ENCODE data around the gene GAST. TPM values are rescaled to one million over a fixed set of nuclear protein-coding genes. Genes with fewer than 3 reads are reported as not detected.

Gene GAST
- total and polyA plus RNA-seq, 2 of the 4 experiments (the other 2 are of a cell fraction): not detected

DNA sequence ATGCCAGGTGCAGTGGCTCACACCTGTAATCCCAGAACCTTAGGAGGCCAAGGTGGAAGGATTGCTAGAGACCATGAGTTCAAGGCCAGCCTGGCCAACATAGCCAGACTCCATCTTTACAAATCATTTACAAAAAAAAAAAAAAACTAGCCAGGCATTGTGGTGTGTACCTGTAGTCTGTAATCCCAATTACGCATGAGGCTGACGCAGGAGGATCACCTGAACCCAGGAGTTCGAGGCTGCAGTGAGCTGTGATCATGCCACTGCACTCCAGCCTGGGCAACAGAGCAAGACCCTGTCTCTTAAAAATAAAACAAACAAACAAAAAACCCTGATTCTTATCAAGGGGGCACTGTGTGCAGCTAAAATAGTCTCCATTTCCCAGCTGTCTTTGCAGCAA is 39.2 kb downstream of the GAST start:
- Histone ChIP-seq H2BK5ac (ENCODE audit: low read depth, low read length, poor library complexity, severe bottlenecking) (no peak overlapping the region), H3K27ac (ENCODE audit: insufficient read depth, low read length) (no peak overlapping the region), H3K9me1 (ENCODE audit: insufficient read depth, low read length) (no peaks in the 10 kb centered on the region), H2AK5ac (ENCODE audit: low read depth, low read length) (no peak overlapping the region), H3K4ac (ENCODE audit: low read depth, low read length) (no peak overlapping the region), H3K23ac (ENCODE audit: low read depth, low read length) (no peak overlapping the region), H3K4me1 (ENCODE audit: control insufficient read depth, insufficient read depth, low read length) (no peaks in the 10 kb centered on the region), H3K14ac (replicated peaks; ENCODE audit: low read depth, low read length) (no peak overlapping the region), H4K91ac (ENCODE audit: insufficient read depth, low read depth, low read length) (no peak overlapping the region), H3K9me3 (ENCODE audit: control insufficient read depth, insufficient read depth, low read length) (no peaks in the 10 kb centered on the region), H4K20me1 (ENCODE audit: insufficient read depth, low read length) (no peaks in the 10 kb centered on the region), H3K56ac (ENCODE audit: extremely low read depth, insufficient read depth, low read length) (no peak overlapping the region), H2BK15ac (ENCODE audit: low read depth, low read length) (no peak overlapping the region), H3K4me3 (ENCODE audit: insufficient read depth, low read depth, low read length) (no peak overlapping the region), H3K27me3 (ENCODE audit: control insufficient read depth, insufficient read depth, low read length) (peaks cover 4% of the 10 kb centered on the region), H2BK120ac (ENCODE audit: low read depth, low read length) (no peak overlapping the region), H3K79me1 (ENCODE audit: low read depth in 1 of 2, low read length in 2 of 2) (no peaks in the 10 kb centered on the region), H2BK20ac (ENCODE audit: low read depth, low read length) (no peak overlapping the region), H2AFZ (replicated peaks; ENCODE audit: low read length, poor library complexity) (no peak overlapping the region), H3K4me2 (ENCODE audit: low read depth, low read length) (no peak overlapping the region), H4K5ac (ENCODE audit: low read depth, low read length) (no peak overlapping the region), H2AK9ac (replicated peaks; ENCODE audit: low read depth, low read length, poor library complexity) (no peak overlapping the region), H4K8ac (ENCODE audit: low read depth in 2 of 2, low read length in 2 of 2) (no peak overlapping the region), H3K9ac (ENCODE audit: low read depth, low read length) (no peak overlapping the region), H3K36me3 (ENCODE audit: control insufficient read depth, insufficient read depth, low read length) (peaks cover 31% of the 10 kb centered on the region; the same call in 1 of the 2 replicates), H3K18ac (ENCODE audit: low read depth, low read length) (no peak overlapping the region)
- 80% methylated on average over 2 of the region's 3 CpGs; no CpG with 5 or more reads in 1 of the 2 experiments for WGBS, 2 experiments (ENCODE audit: extremely low coverage in 2 of 2, insufficient read length in 1 of 2)
- intact Hi-C loops (cut with micrococcal nuclease) (no loop called here), dilution Hi-C loops (cut with HindIII; ENCODE audit: low sequenced_read_pairs, unreplicated experiment) (no loop called here), in situ Hi-C loops (cut with MboI; ENCODE audit: low sequenced_read_pairs) (no loop called here)
- POLR2A ChIA-PET (ENCODE audit: unreplicated experiment): interaction anchor here (0.6 kb wide), 1 partner anchor 44 kb away, joined by 3 read pairs; no protein-coding TSS in a partner anchor
- CTCF ChIA-PET: interaction anchor here (0.6 kb wide), 1 partner anchor 53 kb away, joined by 3 read pairs; no protein-coding TSS in a partner anchor
- DNase-seq: no peak
- no TSS peak for BruUV-seq (replicated peaks)
- ATAC-seq (ENCODE audit: low read depth): no peak
- TF ChIP-seq, protein P1, sequence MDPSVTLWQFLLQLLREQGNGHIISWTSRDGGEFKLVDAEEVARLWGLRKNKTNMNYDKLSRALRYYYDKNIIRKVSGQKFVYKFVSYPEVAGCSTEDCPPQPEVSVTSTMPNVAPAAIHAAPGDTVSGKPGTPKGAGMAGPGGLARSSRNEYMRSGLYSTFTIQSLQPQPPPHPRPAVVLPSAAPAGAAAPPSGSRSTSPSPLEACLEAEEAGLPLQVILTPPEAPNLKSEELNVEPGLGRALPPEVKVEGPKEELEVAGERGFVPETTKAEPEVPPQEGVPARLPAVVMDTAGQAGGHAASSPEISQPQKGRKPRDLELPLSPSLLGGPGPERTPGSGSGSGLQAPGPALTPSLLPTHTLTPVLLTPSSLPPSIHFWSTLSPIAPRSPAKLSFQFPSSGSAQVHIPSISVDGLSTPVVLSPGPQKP (IDR thresholded peaks at IDR 0.05; ENCODE audit: borderline replicate concordance, low read depth, low read length): no peak
- TF ChIP-seq NFE2L2 (IDR thresholded peaks at IDR 0.05; ENCODE audit: low read depth, low read length) (no peak), CEBPB (IDR thresholded peaks at IDR 0.05; ENCODE audit: low read depth, low read length) (no peak), MAFK (IDR thresholded peaks at IDR 0.05; ENCODE audit: low read depth, low read length) (no peak), CHD1 (IDR thresholded peaks at IDR 0.05; ENCODE audit: low read depth, low read length) (no peak), RCOR1 (IDR thresholded peaks at IDR 0.05; ENCODE audit: insufficient replicate concordance, low read length) (no peak), SMC3 (IDR thresholded peaks at IDR 0.05; ENCODE audit: low read depth, low read length) (no peak), RAD21 (IDR thresholded peaks at IDR 0.05; ENCODE audit: low read length) (no peak), MAZ (IDR thresholded peaks at IDR 0.05; ENCODE audit: borderline replicate concordance, low read depth, low read length) (no peak), RFX5 (IDR thresholded peaks at IDR 0.05; ENCODE audit: low read depth, low read length) (no peak)
- TF ChIP-seq, protein P2, sequence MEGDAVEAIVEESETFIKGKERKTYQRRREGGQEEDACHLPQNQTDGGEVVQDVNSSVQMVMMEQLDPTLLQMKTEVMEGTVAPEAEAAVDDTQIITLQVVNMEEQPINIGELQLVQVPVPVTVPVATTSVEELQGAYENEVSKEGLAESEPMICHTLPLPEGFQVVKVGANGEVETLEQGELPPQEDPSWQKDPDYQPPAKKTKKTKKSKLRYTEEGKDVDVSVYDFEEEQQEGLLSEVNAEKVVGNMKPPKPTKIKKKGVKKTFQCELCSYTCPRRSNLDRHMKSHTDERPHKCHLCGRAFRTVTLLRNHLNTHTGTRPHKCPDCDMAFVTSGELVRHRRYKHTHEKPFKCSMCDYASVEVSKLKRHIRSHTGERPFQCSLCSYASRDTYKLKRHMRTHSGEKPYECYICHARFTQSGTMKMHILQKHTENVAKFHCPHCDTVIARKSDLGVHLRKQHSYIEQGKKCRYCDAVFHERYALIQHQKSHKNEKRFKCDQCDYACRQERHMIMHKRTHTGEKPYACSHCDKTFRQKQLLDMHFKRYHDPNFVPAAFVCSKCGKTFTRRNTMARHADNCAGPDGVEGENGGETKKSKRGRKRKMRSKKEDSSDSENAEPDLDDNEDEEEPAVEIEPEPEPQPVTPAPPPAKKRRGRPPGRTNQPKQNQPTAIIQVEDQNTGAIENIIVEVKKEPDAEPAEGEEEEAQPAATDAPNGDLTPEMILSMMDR (conservative IDR thresholded peaks at IDR 0.05; ENCODE audit: low read depth, low read length): no peak
- TF ChIP-seq, protein P3, sequence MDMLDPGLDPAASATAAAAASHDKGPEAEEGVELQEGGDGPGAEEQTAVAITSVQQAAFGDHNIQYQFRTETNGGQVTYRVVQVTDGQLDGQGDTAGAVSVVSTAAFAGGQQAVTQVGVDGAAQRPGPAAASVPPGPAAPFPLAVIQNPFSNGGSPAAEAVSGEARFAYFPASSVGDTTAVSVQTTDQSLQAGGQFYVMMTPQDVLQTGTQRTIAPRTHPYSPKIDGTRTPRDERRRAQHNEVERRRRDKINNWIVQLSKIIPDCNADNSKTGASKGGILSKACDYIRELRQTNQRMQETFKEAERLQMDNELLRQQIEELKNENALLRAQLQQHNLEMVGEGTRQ (IDR thresholded peaks at IDR 0.05; ENCODE audit: low read depth, low read length): no peak
